Sigmoid colon (tissue), 7 donors: Measurements from ENCODE around the gene FXYD1. TPM values are rescaled to one million over a fixed set of nuclear protein-coding genes. Genes with fewer than 3 reads are reported as not detected.

Experiments used
- DNase-seq: peaks from one replicate; pipeline ENCODE4 v3.0.0-alpha.2; 2019
- H3K27ac ChIP-seq, 4 donors: fragments of 200-600 bp; sonication (generic); one replicate each; pipeline ENCODE4 v1.5.1; 2016 to 2019; ENCODE audit warnings: mild to moderate bottlenecking in 1 of 4
- H3K27me3 ChIP-seq, 3 donors: fragments of 200-600 bp; sonication (generic); one replicate each; pipeline ENCODE4 v1.5.1; 2019; ENCODE audit warnings: mild to moderate bottlenecking in 1 of 3
- H3K36me3 ChIP-seq, 4 donors: fragments of 200-600 bp; sonication (generic); one replicate each; pipeline ENCODE4 v1.5.1; 2016 to 2019
- H3K4me1 ChIP-seq, 4 donors: fragments of 200-600 bp; sonication (generic); one replicate each; pipeline ENCODE4 v1.5.1; 2017 to 2019
- H3K4me3 ChIP-seq, 4 donors: fragments of 200-600 bp; sonication (generic); one replicate each; pipeline ENCODE4 v1.5.1; 2017 to 2019; ENCODE audit warnings: mild to moderate bottlenecking in 2 of 4, moderate library complexity in 1 of 4
- H3K9me3 ChIP-seq, 4 donors: fragments of 200-600 bp in 3 of 4; sonication (generic) in 3 of 4; one replicate each; pipeline versions ENCODE4 v1.5.1 to v1.6.1; 2013 to 2019
- EP300 ChIP-seq, 4 donors: sonication (generic); formaldehyde crosslinking; IDR thresholded peaks; one replicate each; pipeline ENCODE4 v1.6.1; 2017; ENCODE audit warnings: antibody characterized with exemption in 4 of 4
- POLR2A ChIP-seq, 2 donors: fragments of 450-650 bp; IDR thresholded peaks; one replicate each; pipeline ENCODE4 v1.6.1; 2016; ENCODE audit warnings: antibody characterized with exemption in 2 of 2, mild to moderate bottlenecking in 2 of 2, moderate library complexity in 2 of 2
- POLR2AphosphoS5 ChIP-seq, 4 donors: sonication (generic); formaldehyde crosslinking; IDR thresholded peaks; one replicate each; pipeline ENCODE4 v1.6.1; 2017; ENCODE audit warnings: antibody characterized with exemption in 4 of 4
- WGBS, 2 donors: extraction: QIAGEN DNeasy Blood & Tissue Kit; methylation state at CpG; one replicate each; pipeline ENCODE4 v1.1.7; 2013; 5-methylcytosine and 5-hydroxymethylcytosine counted together
- intact Hi-C: fragments of 100-400 bp; cut with DNase I; formaldehyde crosslinking; loops from one replicate; pipeline ENCODE4 v1.15.1; 2023
- polyA plus RNA-seq, 3 donors: library from polyadenylated mRNA; stranded (reverse); fragments of 200-250 nt; gene quantifications; one replicate each; pipeline ENCODE4 v1.2.3, GENCODE V29; 2013
- total RNA-seq, 4 donors: library from RNA; depleted of rRNA; stranded (reverse); fragments of >200 nt; gene quantifications; one replicate each; pipeline ENCODE4 v1.1.0, GENCODE V29; 2016
- TF ChIP-seq, protein P1 (sequence below), 4 experiments: fragments of 450-650 bp in 3 of 4; fragments of 200-600 bp in 1 of 4; IDR thresholded peaks; one replicate each; pipeline ENCODE4 v1.5.1; 2016 to 2019; ENCODE audit warnings: antibody characterized with exemption in 4 of 4, mild to moderate bottlenecking in 3 of 4, moderate library complexity in 2 of 4
- donor health status: healthy with polysubstance abuse.
- donor health status: Bipolar disorder and iron deficiency.
- donor health status: healthy.

FXYD1 gene
- total and polyA plus RNA-seq, 7 donors: 6.0 to 107 (median 43.6) TPM

DNA sequence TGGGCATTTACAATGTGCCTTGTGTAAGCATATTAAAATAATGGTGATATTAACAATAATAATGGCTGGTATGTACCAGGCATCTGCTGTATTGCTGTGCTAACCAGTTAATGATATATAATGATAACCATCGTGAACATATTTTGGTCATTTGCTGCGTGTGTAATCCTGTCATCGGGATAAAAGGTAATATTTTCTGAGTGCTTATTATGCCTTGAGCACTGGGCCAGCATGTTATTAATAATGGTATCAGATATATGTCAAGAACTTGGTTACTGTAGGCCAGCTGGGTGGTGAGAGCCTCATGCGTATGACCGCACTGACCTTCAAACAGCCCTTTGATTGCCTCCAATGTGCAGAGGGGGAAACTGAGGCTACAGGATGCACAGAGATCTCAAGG, 45.2 kb upstream of the FXYD1 start:
- Histone ChIP-seq H3K4me3 (no peak overlapping the region), H3K27ac (no peak overlapping the region), H3K4me1 (peaks cover 0 to 11% (median 7%) of the 10 kb centered on the region in 4 donors), H3K36me3 (no peaks in the 10 kb centered on the region), H3K27me3 (peaks cover 0 to 27% (median 23%) of the 10 kb centered on the region in 3 donors), H3K9me3 (no peaks in the 10 kb centered on the region)
- intact Hi-C loops: loop anchor here (5.0 kb wide), 1 partner anchor 121 kb away; no protein-coding TSS in a partner anchor
- 95 to 96% methylated on average over 5 of the region's 5 CpGs for WGBS, 2 donors
- DNase-seq: no peak
- no peak for TF ChIP-seq POLR2A (IDR thresholded peaks at IDR 0.05)
- no peak for TF ChIP-seq POLR2AphosphoS5 (IDR thresholded peaks at IDR 0.05)
- TF ChIP-seq, protein P1, sequence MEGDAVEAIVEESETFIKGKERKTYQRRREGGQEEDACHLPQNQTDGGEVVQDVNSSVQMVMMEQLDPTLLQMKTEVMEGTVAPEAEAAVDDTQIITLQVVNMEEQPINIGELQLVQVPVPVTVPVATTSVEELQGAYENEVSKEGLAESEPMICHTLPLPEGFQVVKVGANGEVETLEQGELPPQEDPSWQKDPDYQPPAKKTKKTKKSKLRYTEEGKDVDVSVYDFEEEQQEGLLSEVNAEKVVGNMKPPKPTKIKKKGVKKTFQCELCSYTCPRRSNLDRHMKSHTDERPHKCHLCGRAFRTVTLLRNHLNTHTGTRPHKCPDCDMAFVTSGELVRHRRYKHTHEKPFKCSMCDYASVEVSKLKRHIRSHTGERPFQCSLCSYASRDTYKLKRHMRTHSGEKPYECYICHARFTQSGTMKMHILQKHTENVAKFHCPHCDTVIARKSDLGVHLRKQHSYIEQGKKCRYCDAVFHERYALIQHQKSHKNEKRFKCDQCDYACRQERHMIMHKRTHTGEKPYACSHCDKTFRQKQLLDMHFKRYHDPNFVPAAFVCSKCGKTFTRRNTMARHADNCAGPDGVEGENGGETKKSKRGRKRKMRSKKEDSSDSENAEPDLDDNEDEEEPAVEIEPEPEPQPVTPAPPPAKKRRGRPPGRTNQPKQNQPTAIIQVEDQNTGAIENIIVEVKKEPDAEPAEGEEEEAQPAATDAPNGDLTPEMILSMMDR (IDR thresholded peaks at IDR 0.05): no peak
- TF ChIP-seq EP300 (IDR thresholded peaks at IDR 0.05): no peak

DNA sequence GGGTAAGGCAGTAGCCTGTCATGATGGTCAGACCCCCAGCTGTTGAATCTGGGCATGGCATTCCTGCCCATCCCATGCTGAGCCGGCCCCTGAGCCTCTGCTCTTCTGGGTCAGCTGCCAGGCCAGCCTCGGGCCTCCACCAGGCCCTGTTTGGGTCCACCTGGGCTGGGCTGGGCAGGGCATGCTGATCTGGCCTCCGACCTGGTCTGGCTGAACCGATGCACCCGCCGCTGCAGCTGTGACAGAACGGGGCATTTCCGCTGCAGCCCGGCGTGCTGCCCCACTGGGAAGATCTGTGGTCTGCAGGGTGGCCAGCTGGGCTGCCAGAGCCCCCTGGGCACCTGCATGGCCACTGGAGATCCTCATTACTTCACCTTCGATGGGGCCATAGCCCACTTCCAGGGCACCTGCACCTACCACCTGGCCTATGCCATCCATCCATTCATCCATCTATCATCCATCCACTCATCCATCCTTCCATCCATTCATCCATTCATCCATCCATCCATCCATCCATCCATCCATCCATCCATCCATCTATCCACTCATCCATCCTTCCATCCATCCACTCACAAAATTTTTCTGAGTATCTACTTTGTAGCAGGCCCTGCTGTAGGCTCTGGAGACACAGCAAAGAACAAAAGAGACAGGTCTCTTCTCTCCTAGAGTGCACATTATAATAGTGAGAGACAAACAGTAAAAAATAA, 44.5 kb upstream of the FXYD1 start:
- DNase-seq: no peak
- TF ChIP-seq EP300 (IDR thresholded peaks at IDR 0.05): no peak
- TF ChIP-seq, protein P1 (IDR thresholded peaks at IDR 0.05): no peak
- no peak for TF ChIP-seq POLR2AphosphoS5 (IDR thresholded peaks at IDR 0.05)
- TF ChIP-seq POLR2A (IDR thresholded peaks at IDR 0.05): no peak
- no peak overlapping the region for H3K4me3 ChIP-seq
- H3K36me3 ChIP-seq: no peaks in the 10 kb centered on the region
- no peak overlapping the region for H3K27ac ChIP-seq
- intact Hi-C loops: loop anchor here (5.0 kb wide), 1 partner anchor 122 kb away; no protein-coding TSS in a partner anchor
- 87 to 89% methylated on average over 11 of the region's 11 CpGs for WGBS, 2 donors
- H3K4me1 ChIP-seq: peaks cover 0 to 11% (median 7%) of the 10 kb centered on the region in 4 donors
- peaks cover 0 to 25% (median 19%) of the 10 kb centered on the region in 3 donors for H3K27me3 ChIP-seq
- no peaks in the 10 kb centered on the region for H3K9me3 ChIP-seq

DNA sequence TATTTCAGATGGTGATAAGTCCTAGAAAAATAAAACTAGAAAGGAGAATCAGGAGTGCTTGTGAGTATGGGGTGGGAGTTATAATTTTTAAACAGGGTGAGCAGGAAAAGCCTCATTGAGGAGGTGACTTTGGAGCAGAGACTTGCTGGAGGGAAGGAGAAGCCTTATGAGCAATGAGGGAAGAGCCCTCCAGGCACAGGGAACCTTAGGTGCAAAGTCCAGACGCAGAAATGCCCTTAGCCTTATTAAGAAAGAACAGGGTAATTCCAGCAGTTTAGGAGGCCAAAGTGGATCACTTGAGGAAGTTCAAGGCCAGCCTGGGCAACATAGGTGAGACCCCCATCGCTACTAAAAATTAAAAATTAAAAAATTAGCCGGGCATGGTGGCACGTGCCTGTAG, 44.0 kb upstream of the FXYD1 start:
- H3K27ac ChIP-seq: no peak overlapping the region
- H3K27me3 ChIP-seq: peaks cover 0 to 19% (median 18%) of the 10 kb centered on the region in 3 donors
- no peaks in the 10 kb centered on the region for H3K36me3 ChIP-seq
- H3K4me3 ChIP-seq: no peak overlapping the region
- H3K9me3 ChIP-seq: no peaks in the 10 kb centered on the region
- TF ChIP-seq, protein P1 (IDR thresholded peaks at IDR 0.05): no peak
- no peak for TF ChIP-seq POLR2A (IDR thresholded peaks at IDR 0.05)
- TF ChIP-seq POLR2AphosphoS5 (IDR thresholded peaks at IDR 0.05): no peak
- no peak for TF ChIP-seq EP300 (IDR thresholded peaks at IDR 0.05)
- peaks cover 0 to 11% (median 7%) of the 10 kb centered on the region in 4 donors for H3K4me1 ChIP-seq
- DNase-seq: no peak
- intact Hi-C loops: loop anchor here (5.0 kb wide), 1 partner anchor 122 kb away; no protein-coding TSS in a partner anchor
- WGBS, 2 donors: 84 to 91% methylated on average over 4 of the region's 4 CpGs

DNA sequence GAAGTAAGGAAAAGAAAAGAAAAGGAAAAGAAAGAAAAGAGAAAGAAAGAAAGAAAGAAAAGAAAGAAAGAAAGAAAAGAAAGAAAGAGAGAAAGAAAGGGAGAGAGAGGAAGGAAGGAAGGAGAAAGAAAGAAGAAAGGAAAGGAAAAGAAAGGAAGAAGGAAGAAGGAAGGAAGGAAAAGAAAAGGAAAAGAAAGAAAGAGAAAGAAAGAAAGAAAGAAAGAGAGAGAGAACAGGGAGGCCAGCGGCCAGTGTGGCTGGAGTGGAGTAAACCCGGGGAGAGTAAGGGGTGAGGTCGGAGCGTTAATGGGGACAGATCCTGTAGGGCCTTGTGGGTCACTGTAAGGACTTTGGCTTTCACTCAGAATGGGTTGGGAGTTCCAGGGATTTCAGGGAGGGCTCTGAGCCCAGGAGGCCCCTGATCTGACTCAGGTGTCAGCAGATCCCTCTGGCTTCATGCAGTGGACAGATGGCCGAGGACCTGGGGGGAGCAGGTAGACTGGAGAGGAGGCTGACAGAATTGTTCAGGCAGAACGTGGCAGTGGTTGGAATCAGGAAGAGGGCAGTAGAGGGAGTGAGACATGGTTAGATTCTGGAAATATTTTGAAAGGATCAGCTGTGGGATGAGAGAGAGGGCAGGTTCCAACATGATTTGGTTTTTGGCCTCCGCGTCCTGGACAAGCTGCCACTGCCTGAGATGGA, 42.8 kb upstream of the FXYD1 start:
- H3K27ac ChIP-seq: no peak overlapping the region
- no peak for DNase-seq
- intact Hi-C loops: no loop called here
- no peaks in the 10 kb centered on the region for H3K9me3 ChIP-seq
- H3K36me3 ChIP-seq: no peaks in the 10 kb centered on the region
- WGBS, 2 donors: 82 to 84% methylated on average over 8 of the region's 8 CpGs
- H3K4me3 ChIP-seq: no peak overlapping the region
- peaks cover 0 to 8% (median 6%) of the 10 kb centered on the region in 3 donors for H3K27me3 ChIP-seq
- H3K4me1 ChIP-seq: peaks cover 0 to 3% (median 1%) of the 10 kb centered on the region in 4 donors
- TF ChIP-seq EP300 (IDR thresholded peaks at IDR 0.05) (no peak), POLR2AphosphoS5 (IDR thresholded peaks at IDR 0.05) (no peak), POLR2A (IDR thresholded peaks at IDR 0.05) (no peak)
- TF ChIP-seq, protein P1 (IDR thresholded peaks at IDR 0.05): no peak
